Measurements from ENCODE around the gene DHRS1.

The DHRS1 gene

DNA sequence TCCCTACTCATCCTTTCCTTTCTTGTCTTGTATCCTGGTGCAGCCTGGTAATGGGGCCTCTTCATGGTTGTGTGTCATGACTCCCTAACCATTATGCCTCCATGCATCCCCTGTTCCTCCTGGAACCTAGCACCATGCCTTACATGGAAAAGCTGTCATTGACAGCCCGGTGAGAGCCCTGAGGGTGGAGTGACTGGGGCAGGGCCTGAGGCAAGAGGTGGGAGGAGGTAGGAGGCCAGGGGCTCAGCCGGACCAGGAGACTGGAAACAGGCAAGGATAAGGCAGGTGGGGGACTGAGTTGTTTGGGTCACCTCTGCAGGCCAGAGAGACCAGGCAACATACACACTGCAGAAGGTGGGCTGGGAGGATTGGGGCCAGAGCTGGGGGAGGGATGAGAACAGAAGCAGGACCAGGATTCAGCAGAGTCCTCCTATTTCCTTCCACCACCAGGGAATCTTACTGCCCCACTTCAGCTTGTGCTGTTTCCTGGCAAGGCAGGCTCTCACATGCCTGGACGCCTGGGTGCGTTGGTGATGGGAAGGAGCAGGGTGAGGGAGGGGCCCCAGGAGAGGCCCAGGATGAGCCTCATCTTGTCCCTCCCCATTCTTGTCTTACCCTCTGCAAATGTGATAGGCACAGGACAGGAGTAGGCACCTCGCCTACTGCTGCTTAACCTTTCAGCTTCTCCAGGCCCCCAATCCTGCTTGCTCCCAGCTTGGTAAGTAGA is 10.1 kb upstream of the DHRS1 start, which contains the start of gene LTB4R2:
Gene LTB4R2 (plus strand): TSS at position 603 of the 727 bp plus-strand sequence. CDS start 525 bp downstream, outside the sequence.
- DNase-seq (ENCODE audit: low read depth, low spot score), result no peak

DNA sequence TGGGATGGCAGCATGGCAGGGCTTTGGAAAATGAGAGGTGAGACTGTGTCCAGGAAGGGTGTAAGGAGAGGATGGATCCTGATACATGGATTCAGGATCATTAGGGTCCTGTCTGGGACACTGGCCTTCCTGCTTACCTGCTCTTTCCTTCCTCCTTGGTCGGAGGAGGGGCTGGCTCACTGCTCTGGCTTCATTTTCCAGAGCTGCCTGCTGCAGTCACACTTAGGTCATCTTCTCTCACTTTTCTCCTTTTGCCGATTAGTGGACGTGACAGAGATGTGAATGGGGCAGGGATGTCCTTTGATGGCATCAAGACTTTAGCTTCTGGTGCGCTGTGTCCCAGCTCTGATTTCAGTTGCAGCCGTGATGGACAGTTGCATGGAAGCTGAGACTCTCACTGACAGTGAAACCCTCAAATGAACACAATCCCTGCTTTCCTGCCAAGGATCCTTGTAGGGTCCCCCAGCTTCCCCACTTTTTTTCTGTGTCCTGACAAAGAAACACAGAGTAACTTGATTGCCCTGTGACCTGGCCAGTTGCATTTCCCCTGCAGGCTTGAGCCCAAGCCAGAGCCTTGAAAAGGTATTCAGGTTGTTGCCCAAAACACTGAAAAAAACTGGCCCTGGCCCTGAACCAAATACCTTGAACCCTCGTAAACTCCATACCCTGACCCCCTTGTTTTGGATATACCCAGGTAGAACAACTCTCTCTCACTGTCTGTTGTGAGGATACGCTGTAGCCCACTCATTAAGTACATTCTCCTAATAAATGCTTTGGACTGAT is 9.0 kb upstream of the DHRS1 start:
- DNase-seq (ENCODE audit: low read depth, low spot score), result no peak

DNA sequence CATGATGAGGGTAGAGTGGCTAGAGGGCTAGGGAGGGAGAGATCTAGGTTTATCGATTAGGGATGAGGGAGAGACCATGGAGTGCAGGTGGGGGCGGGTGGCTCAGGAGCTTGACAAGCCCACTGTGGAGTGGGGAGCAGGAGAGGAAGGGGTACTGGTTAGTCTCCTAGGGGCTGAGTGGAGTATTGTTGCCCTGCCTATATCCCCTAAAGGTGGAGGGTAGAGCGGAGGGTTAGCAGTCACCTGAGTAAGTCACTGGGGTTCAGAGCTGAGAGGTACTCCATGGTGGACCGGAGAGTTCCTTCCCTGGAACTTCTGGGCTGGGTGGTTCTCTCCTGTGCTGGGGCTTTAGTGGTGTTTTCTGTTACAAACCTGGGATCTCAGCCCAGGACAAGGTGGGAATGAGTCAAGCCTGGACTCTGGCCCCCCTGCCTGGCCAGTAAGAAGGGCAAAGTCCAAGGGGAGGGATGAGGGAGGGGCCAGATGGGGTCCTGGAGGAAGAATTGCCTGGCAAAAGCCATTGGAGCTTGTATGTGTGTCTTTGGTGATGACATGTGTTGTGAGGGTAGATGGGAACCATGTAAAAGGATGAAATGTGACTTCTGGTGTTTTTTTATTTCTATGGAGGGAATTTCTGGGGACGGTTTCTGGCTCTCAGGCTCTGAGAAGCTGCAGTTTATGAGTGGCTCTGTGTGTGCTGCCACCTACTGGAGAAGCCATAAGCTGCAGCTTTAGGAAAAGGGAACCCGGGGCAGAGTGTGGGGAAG is 8.2 kb upstream of the DHRS1 start, which contains the start of gene CIDEB:
Gene CIDEB (minus strand): TSS at position 403 of the 767 bp plus-strand sequence. CDS start 119 bp downstream, at position 284.
- peak; percentile 33 for DNase-seq (ENCODE audit: low read depth, low spot score)

DNA sequence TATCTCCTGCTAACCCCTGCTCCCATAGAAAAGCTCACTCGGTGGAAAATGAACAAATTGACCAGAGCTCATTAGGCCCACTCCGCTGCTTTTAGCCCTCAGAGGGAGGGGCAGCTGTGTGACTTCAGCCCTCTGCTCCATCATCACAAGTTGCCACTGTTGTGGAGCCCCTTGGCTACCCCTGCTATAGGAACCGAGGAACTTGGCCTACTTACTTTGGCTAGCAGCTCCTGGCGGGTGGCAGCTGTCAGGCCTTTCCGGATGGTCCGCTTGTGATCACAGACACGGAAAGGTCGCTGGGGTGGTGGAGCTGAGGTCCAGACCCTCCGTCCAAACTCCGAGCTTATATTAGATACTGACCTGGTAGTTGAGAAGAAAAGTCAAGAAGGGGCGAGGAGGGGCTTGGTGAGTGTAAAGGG is 7.6 kb upstream of the DHRS1 start:
- DNase-seq (ENCODE audit: low read depth, low spot score), result no peak

DNA sequence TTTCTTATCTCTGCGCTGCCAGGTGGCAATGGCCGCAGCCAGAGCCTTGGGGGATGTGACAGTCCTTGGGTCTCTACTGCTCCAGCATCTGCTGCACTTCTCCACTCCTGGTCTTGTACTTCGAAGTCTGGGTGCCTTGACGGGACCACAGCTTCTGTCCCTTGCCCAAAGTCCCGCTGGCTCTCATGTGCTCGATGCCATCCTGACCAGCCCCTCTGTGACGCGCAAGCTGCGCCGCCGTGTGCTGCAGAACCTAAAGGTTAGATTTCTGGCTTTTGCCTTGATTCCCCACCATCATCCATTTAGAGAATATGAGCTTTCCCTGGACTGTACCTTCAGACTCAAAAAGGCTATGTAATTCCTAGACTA is 4.4 kb upstream of the DHRS1 start:
- no peak for DNase-seq (ENCODE audit: low read depth, low spot score)

DNA sequence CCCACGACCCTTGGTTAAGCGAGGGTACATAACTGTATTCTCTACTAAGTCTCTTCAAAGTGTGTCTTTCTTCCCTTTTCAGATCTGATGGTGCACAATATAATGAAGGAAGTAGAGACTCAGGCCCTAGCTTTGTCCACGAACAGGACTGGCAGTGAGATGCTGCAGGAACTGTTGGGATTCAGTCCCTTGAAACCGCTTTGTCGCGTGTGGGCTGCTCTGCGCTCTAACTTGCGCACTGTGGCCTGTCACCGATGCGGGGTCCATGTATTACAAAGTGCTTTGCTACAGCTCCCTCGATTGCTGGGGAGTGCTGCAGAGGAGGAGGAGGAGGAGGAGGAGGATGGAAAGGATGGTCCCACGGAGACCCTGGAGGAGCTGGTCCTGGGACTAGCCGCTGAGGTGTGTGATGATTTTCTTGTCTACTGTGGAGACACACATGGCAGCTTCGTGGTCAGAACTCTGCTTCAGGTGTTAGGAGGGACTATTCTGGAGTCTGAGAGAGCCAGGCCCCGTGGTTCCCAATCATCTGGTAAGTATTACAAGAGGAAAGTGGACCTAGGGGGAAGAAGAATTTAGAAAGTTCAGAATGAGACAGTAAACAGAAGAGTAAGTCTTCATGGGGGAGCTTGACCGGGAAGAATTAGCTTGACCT is 873 bp upstream of the DHRS1 start:
- no peak for DNase-seq (ENCODE audit: low read depth, low spot score)

DNA sequence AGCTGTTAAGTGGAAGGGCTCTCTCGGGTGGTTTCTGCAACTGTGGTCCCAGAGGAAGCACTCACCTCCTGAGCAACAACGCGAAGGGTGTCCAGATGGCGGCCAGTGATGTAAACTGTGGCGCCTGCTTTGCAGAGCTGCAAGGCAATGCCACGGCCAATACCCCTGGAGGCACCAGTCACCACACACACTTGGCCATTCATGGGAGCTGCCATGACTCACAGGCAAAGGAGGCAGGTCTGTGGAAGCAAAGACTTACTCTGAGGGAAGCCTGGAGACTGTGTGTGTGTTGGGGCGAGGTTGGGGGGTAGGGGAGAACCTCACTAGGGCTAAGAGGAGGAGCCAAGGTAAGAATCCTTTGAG is 707 bp downstream of the DHRS1 start:
- no peak for DNase-seq (ENCODE audit: low read depth, low spot score)

DNA sequence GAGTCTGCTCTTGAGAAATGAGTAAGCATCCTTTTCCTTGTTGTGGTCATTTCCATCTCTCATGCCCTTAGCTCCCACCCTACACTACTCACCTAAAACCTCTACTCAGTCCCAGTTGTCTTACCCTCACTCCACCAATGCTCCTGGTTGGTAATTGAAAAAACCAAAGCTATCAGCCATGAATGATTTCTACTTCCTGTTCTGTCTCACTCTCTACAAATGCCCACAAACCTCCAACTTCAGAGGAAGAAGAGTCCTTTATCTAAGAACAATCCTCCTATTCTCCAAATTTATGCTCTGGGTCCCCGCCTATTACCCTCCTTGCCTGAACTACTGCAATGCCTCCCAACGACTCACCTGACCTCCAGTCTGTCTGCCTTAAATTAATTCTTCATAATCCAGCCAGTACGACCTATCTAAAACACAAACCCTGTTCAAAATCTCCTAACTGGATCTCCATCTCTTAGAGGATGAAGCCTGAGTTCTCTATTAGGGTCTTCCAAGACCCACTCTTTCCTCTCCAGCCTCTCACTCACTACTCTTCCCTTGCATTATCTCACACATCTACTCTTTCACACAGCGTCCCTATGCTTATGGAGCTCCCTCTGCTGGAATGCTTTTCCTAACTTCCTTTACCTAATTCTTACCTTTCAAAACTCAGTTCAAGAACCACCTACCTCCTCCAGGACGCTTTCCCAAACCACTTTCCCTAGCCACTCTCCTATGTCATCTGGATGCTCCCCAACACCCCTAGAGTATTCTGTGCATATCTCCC is 2.2 kb downstream of the DHRS1 start:
- DNase-seq (ENCODE audit: low read depth, low spot score), result no peak

DNA sequence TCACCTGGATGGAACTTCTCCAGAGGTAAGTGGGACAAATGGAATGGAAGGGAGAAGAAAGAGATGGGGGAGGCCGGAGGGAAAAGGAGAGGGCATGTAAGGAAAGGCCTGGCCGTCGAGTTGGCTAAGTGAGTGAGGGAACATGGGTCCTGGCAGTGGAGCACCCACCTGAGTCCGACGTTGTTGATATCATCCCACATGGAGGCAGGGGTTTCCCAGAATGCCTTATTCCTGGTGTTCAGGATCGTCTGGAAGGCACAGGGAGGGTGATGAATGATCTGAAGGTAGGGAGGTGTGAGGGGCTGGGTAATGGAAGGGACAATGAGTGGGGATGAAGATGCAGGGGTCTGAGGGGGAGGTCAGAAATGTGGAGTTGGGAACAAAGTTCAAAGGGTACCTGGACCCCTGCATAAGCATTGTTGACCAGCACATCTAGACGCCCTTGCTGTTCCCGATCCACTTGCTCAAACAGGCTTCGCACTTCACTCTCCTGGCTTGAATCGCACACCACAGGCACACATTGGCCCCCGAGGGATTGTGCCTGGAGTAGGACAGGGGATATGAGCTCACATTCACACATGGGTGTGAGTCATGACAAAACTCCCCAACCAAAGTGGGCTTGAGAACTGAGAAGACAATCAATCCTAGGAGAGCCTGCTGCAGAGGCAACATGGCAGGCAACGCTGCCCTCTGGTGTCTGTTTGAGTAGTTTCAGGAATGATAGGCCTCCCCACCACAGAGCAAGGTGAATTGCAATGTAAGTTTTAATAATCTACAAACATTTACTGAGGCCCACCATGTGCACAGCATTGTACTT is 3.0 kb downstream of the DHRS1 start:
- peak; percentile 53 for DNase-seq (ENCODE audit: low read depth, low spot score)

DNA sequence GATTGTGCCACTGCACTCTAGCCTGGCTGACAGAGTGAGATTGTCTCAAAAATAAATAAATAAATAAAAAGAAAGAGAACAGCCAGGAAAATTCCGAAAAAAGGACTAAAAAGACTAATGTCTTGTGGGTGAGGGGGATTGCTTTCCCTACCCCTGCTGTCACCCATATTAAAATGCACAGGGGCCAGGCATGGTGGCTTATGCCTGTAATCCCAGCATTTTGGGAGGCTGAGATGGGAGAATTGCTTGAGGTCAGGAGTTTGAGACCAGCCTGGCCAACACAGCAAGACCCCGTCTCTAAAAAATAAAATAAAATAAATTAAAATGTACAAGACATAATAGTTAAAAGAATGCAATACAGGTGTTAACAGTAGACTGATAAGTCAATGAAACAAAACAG is 6.1 kb downstream of the DHRS1 start:
- DNase-seq (ENCODE audit: low read depth, low spot score), result no peak

DNA sequence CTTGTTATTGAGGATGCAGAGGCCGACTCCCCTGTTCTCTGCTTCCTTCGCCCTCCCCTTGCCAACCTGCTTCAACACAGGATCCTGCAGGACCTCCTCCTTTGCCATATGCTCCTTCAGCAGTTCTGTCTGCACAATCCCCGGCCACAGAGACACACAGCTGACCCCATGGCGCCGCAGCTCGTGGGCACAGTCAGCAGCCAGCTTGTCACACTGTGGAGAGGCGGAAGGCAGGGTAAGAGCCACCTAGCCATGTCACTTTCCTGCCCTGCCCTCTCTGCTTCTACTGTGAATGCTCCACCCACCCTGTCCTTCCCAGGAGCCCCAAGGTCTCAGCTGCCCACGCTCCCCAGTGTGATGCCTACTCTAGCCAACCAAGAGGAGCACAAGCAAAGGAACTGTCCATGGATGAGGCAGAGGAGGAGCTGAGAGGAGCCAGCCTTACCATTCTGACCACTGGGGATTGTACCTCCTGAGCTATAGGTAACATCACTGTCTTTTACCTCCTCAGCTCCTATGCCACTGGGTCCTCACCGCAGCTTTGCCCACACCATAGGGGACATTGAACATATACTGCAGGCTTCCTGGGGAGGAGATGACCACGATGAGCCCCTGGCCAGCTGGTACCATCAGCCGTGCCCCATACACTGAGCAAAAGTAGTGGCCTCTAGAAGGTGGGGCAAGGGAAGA is 7.3 kb downstream of the DHRS1 start:
- no peak for DNase-seq (ENCODE audit: low read depth, low spot score)

DNA sequence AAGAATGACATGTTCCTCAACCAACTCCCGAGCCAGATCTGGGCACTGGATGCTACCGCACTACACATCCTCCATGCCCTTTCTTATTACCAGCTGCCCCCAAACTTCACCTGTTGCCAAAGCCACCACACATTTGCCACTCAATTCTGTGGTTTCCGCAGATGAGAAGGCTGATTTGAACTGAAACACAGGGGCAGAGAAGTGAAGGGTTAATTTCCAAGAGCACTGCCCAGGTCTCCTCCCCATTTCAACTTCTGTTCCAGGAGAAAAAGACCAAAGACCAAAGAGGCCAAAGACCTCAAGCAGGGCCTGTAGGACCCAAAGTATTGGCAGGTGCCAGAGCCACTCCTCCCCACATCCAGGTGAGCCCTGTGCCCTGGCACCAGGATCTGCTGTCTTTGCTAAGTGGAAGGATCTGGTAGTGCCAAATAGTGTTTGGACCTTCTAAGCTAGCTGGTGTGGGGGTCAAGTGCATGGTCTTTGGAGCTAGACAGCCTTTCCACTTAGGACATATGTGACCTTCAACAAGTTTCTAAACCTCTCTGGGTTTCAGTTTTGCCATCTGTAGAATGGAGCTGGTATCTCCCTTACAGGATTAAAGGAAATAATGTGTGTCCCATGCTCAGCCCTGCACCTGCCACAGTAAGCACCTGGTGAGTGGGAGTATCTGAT is 8.0 kb downstream of the DHRS1 start:
- no peak for DNase-seq (ENCODE audit: low read depth, low spot score)

DNA sequence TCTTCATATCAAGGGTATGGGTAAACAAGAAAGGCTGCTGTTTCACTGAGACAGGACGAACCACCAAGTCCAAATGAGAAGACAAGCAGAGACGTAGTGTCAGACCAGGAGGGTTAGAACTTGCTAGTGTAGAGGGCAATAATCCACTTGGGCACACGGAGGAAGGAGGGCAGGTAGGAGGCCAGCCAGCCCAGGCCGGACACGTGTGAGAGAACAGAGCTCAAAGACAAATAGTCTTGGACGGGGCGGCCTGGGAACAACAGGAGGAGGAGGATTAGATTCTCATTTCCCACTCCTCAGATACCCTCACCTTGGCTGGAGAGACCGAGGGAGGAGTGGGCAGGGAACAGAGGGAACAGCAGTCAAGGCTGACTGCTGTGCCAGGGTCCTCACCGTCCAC is 8.8 kb downstream of the DHRS1 start:
- no peak for DNase-seq (ENCODE audit: low read depth, low spot score)

DNA sequence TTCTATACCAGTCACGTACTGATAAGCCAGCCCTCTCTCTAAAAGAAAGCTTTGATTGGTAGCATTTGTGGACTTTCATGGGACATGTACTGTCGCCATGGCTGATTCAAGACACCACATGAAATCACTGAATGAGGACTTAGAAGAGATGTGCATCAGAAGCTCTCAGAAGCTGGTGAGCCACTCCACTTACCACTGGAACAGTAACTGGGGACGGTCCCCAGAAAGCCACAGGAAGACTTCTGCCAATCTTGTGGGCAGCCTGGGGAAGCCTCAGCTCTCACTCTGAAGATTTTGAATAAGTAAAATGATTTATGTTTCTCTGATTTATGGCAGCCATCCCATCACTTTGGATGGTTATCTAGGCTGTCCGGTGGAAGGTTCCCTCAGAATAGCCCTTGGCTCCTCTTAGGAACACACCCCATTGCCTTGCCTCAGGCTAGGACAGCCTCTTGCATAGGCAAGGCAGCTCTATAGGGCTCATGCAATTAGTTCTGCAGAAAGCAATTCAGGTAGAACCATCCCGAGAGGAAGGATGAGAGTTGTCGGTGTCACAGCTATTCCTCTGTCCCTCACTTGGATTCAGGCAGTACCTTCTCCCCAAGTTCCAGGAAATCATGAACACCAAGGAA is 9.8 kb downstream of the DHRS1 start:
- no peak for DNase-seq (ENCODE audit: low read depth, low spot score)

DNA sequence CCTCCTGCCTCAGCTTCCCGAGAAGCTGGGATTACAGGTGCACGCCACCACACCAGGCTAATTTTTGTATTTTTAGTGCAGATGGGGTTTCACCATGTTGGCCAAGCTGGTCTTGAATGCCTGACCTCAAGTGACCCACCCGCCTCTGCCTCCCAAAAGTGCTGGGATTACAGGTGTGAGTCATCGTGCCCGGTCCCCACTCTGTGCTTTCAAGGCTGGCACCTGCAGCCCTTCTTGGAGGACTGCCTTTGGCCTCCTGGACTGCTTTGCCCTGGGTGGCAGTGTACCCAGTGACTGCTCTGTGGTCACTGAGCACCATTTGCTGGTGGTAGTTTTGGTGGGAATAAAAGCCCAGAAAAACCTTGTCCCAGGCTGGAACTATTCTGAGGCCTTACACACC is 12.6 kb downstream of the DHRS1 start:
- DNase-seq (ENCODE audit: low read depth, low spot score), result no peak

DNA sequence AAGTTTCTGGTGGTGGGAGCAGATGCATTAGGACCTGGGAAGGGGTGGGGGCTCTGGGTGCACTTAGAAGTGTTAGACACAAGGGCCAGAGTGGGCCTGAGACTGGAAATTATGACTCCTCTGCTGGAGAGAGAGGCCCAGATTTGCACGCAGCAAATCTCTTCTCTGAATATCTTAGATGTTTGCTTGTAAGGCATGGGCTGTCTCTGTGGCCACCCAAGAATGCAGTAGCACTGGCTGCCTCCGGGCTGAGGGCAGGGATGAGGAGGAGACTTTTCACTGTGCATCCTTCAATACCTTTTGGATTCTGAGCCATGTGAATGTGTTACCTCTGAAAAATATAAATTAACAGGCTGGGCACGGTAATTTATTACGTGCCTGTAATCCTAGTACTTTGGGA is 14.2 kb downstream of the DHRS1 start:
- DNase-seq (ENCODE audit: low read depth, low spot score), result no peak

DNA sequence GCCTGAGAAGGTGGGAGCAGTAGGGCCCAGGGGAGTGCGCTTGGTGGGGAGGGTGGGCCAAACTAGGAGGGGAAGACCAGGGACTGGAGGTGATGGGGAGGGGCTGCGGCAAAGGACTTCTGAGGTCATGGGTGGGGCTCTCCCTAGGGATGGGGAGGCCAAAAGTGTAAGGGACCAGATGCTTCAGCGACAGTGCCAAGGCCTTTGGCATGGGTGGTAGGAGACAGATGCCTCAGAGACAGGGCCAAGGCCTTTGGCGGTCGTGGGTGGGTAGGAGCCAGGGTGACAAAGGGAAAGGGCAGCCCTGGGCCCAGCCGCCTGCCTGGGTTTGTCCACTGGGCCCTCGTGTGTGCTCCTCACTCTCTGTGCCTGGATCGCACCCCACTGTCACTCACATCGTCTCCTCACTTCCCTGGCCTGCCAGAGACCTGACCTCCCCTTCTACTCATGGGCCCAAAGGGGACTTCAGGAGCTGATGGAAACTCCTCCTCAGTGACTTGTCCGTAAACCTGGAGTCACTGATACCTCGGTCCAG is 15.0 kb downstream of the DHRS1 start:
- DNase-seq (ENCODE audit: low read depth, low spot score), result no peak

DNA sequence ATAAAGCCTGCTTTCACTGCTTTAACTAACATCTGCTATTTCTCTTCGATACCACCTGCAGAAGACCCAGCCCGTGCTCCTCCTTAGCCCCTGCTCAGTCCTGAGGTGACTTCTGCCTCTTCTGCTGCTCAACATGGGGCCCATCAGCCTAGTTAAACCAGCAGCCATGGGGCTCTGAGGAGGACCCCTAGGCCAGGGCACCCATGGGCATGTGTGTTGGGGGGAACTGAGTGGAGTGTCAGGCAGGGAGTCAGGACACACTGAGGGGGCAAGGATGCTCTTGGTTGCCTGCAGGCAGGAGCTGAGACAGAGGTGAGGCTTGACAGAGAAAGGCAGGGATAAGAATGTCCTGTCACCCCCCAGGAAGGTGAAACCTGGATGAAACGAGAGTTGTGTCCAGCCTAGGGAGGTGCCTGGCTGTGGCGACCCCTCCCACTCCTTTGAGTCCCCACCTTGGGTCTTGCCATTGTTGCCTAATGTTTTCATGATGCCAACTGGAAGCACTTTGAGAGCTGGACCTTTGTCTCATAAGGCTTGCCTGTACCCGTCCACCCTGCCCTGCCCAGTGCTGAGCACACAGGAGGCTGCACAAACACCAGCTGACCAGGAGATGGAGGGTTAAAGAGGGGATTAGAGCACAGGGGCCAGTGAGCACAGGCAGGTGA is 15.7 kb downstream of the DHRS1 start:
- DNase-seq (ENCODE audit: low read depth, low spot score), result no peak

All from activated CD4-positive, CD25-positive, alpha-beta regulatory T cell treated with anti-CD3 and anti-CD28 coated beads, Interleukin-2, amount 50 U/mL, for 16 hours (primary cell).